ENCODE measurements around the gene MAGI2.

MAGI2 gene

DNA sequence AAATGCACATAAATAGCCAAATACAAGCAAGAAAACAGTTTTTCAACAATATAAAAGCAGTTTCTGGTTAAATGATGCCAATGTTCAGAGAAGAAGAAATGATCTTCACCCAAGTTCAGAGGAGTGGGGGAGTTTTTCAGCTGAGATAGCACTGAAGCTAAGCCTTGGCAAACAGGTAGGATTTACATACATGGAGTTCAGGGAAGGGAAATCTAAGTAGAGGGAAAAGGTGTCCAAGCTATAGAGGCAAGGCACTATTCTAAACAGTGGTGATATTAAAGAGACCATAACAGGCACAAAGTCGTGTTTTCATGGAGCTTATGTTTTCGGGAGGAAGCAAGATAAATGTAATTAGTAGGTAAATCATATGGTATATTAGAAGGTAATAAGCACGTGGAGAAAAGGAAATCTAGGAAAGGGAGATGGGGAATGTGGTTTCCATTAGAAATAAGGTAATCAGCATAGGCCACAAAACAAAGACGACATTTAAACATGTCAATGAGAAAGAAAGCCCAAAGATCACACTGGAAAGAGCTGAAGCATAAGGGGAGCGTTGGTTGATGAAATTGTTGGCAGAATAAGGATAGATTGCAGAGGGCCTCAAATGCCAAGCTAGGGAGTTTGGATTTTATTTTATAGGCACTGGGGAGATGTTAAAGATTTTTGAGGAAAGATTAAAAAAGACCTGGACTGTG lies 704.3 kb downstream of the MAGI2 start:
- Mint-ChIP-seq H3K27ac (no peak overlapping the region), H3K4me1 (ENCODE audit: low read depth) (no peaks in the 10 kb centered on the region), H3K4me3 (no peak overlapping the region), H3K9me3 (peaks cover 6% of the 10 kb centered on the region), H3K36me3 (ENCODE audit: low read depth) (no peaks in the 10 kb centered on the region), H3K27me3 (no peaks in the 10 kb centered on the region)
- DNase-seq, result no peak

GRCh38 chr7:78747592-78747991 lies 705.9 kb downstream of the MAGI2 start:
- no peak overlapping the region for H3K4me3 Mint-ChIP-seq
- H3K36me3 Mint-ChIP-seq (ENCODE audit: low read depth), result no peaks in the 10 kb centered on the region
- H3K27me3 Mint-ChIP-seq, result no peaks in the 10 kb centered on the region
- H3K9me3 Mint-ChIP-seq, result peaks cover 8% of the 10 kb centered on the region
- H3K27ac Mint-ChIP-seq, result no peak overlapping the region
- no peak for DNase-seq
- no peaks in the 10 kb centered on the region for H3K4me1 Mint-ChIP-seq (ENCODE audit: low read depth)

DNA sequence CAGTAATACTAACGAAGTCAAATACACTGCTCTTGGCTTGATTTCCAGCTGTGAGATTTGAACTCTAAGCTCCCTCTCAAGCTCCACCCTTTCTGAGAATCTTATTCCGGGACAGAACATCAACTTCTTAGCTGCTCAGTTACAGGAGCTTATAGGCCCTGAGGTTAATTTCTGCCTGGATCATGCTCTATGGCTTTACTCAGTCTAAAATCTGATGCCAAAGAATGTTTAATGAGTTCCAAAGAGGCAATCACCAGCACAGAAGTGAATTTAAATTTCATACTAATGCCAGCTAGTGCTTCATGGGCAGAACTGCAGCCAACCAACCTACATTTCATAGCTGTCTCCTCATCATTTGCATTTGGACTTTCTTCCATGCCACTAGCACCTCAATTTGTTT lies 707.2 kb downstream of the MAGI2 start:
- Mint-ChIP-seq H3K27me3 (no peaks in the 10 kb centered on the region), H3K9me3 (peaks cover 8% of the 10 kb centered on the region), H3K4me1 (ENCODE audit: low read depth) (no peaks in the 10 kb centered on the region), H3K27ac (no peak overlapping the region), H3K36me3 (ENCODE audit: low read depth) (no peaks in the 10 kb centered on the region), H3K4me3 (no peak overlapping the region)
- DNase-seq, result no peak

- H3K4me1 Mint-ChIP-seq (ENCODE audit: low read depth), result no peaks in the 10 kb centered on the region
- H3K4me3 Mint-ChIP-seq, result no peak overlapping the region
- no peak for DNase-seq
- H3K9me3 Mint-ChIP-seq, result peaks cover 8% of the 10 kb centered on the region
- no peaks in the 10 kb centered on the region for H3K36me3 Mint-ChIP-seq (ENCODE audit: low read depth)
- no peaks in the 10 kb centered on the region for H3K27me3 Mint-ChIP-seq
- no peak overlapping the region for H3K27ac Mint-ChIP-seq
These were observed 710.8 kb downstream of the MAGI2 start for GRCh38 chr7:78742694-78743093.

DNA sequence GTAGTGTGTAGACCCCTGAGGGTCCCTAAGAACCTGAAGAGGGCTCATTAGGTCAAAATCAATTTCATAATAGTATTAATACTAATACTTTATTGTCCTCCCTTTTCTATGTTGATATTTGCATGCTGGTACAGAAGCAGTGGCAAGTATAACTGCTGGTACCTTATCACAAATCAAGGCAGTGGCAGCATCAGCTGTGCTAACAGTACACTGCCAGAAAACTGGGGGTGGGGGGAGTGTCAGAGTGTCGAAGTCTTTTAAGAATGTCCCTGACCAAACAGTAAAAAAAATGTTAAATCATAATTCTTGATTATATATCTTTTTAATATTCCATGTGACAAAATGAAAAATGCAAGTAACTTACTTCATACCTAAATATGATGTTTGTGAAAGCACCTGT lies 716.9 kb downstream of the MAGI2 start:
- Mint-ChIP-seq H3K27ac (no peak overlapping the region), H3K4me1 (ENCODE audit: low read depth) (no peaks in the 10 kb centered on the region), H3K9me3 (peaks cover 3% of the 10 kb centered on the region), H3K4me3 (no peak overlapping the region), H3K27me3 (no peaks in the 10 kb centered on the region), H3K36me3 (ENCODE audit: low read depth) (no peaks in the 10 kb centered on the region)
- DNase-seq, result no peak

DNA sequence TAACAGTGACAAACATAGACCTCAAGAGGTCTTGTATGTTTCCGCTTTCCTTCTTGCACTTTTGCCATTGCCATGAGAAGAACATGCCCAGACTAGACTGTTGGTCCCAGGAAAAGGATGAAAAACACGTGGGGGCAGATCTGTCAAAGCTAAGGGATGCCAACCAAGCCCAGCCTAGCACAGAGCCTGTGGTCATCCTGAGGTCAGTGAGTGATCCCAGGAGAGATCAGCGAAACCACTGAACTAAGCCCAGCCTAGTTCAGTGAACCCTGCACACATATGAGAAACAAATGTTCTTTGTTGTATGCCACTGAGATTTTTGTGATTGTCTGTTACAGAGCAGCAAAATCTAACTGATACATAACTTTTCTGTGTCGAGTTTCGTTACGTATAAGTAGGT lies 718.8 kb downstream of the MAGI2 start:
- Mint-ChIP-seq H3K27me3 (no peaks in the 10 kb centered on the region), H3K36me3 (ENCODE audit: low read depth) (no peaks in the 10 kb centered on the region), H3K27ac (no peak overlapping the region)

DNA sequence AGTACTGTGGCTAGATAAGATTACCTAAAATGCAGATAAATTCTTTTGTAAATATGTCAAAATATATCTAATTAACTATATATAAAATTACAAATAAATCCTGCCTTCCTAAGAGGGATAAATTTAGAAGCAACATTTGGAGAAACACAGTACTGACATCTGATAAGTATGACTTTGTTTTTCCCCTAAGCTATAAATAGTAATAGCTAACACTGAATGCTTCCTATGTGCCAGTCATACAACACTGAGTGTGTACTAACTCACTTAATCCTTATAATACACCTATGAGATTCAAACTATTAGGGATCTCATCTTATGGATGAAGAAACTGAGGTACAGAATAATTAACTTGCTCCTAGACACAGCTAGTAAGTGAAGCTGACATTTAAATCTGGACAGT lies 733.4 kb downstream of the MAGI2 start:
- Mint-ChIP-seq H3K9me3 (no peaks in the 10 kb centered on the region), H3K27me3 (no peaks in the 10 kb centered on the region), H3K4me3 (no peak overlapping the region), H3K4me1 (ENCODE audit: low read depth) (no peaks in the 10 kb centered on the region), H3K36me3 (ENCODE audit: low read depth) (no peaks in the 10 kb centered on the region), H3K27ac (no peak overlapping the region)
- no peak for DNase-seq

More for the DNA sequence above, 718.8 kb downstream of the MAGI2 start:
- no peak for DNase-seq
- Mint-ChIP-seq H3K4me1 (ENCODE audit: low read depth) (no peaks in the 10 kb centered on the region), H3K4me3 (no peak overlapping the region), H3K9me3 (peaks cover 2% of the 10 kb centered on the region)

- Mint-ChIP-seq H3K9me3 (no peaks in the 10 kb centered on the region), H3K27ac (no peak overlapping the region), H3K27me3 (no peaks in the 10 kb centered on the region), H3K36me3 (ENCODE audit: low read depth) (no peaks in the 10 kb centered on the region), H3K4me3 (no peak overlapping the region), H3K4me1 (ENCODE audit: low read depth) (no peaks in the 10 kb centered on the region)
- no peak for DNase-seq
These were observed 735.3 kb downstream of the MAGI2 start for GRCh38 chr7:78718212-78718611.

DNA sequence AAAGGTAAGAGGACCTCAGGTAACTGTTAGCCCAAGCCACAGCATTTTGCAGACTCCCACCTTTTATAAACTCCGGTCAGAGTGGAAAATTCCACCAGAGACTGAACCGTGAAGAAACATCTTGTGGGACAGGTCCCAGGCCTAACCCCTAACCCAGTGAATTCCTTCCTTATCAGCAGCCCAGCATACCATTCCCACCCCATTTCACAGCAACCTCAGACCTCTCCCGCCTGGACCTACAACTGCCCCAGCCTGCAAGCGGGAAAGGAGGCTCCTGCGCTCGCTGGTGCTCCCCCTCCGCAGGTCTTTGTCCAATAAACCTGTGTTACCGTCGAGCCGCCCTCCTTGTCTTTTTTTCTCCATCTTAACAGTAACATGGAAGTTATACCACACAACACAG lies 736.6 kb downstream of the MAGI2 start:
- H3K27me3 Mint-ChIP-seq, result no peaks in the 10 kb centered on the region
- no peaks in the 10 kb centered on the region for H3K4me1 Mint-ChIP-seq (ENCODE audit: low read depth)
- no peaks in the 10 kb centered on the region for H3K9me3 Mint-ChIP-seq
- no peak for DNase-seq
- H3K36me3 Mint-ChIP-seq (ENCODE audit: low read depth), result no peaks in the 10 kb centered on the region
- H3K27ac Mint-ChIP-seq, result no peak overlapping the region
- H3K4me3 Mint-ChIP-seq, result no peak overlapping the region

DNA sequence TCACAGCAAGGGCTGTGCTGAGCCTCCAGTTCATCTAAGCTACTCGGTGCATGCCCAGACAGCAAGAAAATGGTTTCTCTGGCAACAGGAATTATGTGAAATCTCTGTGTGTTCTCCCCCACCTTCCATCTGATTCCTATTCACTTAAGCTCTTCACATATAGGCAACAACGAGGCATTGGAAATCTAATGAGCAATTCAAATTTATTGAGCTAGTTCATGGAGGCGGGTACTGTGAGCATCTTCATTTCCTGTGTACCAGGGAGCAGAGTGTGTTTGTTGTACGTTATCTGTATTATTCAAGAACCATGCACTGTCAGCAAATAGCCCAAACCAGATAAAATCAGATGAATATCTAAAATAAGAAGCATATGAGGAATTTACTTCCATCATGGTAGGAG lies 739.1 kb downstream of the MAGI2 start:
- Mint-ChIP-seq H3K27me3 (no peaks in the 10 kb centered on the region), H3K4me1 (ENCODE audit: low read depth) (no peaks in the 10 kb centered on the region), H3K27ac (no peak overlapping the region), H3K9me3 (no peaks in the 10 kb centered on the region), H3K4me3 (no peak overlapping the region), H3K36me3 (ENCODE audit: low read depth) (no peaks in the 10 kb centered on the region)
- no peak for DNase-seq

- H3K9me3 Mint-ChIP-seq, result no peaks in the 10 kb centered on the region
- no peak overlapping the region for H3K27ac Mint-ChIP-seq
- H3K4me3 Mint-ChIP-seq, result no peak overlapping the region
- H3K4me1 Mint-ChIP-seq (ENCODE audit: low read depth), result no peaks in the 10 kb centered on the region
- H3K36me3 Mint-ChIP-seq (ENCODE audit: low read depth), result no peaks in the 10 kb centered on the region
- no peaks in the 10 kb centered on the region for H3K27me3 Mint-ChIP-seq
- DNase-seq, result no peak
These were observed 741.4 kb downstream of the MAGI2 start for GRCh38 chr7:78712111-78712510.

GRCh38 chr7:78709658-78710057 lies 743.8 kb downstream of the MAGI2 start:
- Mint-ChIP-seq H3K36me3 (ENCODE audit: low read depth) (no peaks in the 10 kb centered on the region), H3K4me1 (ENCODE audit: low read depth) (no peaks in the 10 kb centered on the region), H3K27me3 (no peaks in the 10 kb centered on the region), H3K4me3 (no peak overlapping the region), H3K9me3 (no peaks in the 10 kb centered on the region), H3K27ac (no peak overlapping the region)
- DNase-seq, result no peak

GRCh38 chr7:78704504-78704903 lies 749.0 kb downstream of the MAGI2 start:
- no peak overlapping the region for H3K4me3 Mint-ChIP-seq
- no peaks in the 10 kb centered on the region for H3K36me3 Mint-ChIP-seq (ENCODE audit: low read depth)
- peaks cover 10% of the 10 kb centered on the region for H3K9me3 Mint-ChIP-seq

GRCh38 chr7:78703391-78703790 lies 750.1 kb downstream of the MAGI2 start:
- Mint-ChIP-seq H3K9me3 (peaks cover 13% of the 10 kb centered on the region), H3K27me3 (no peaks in the 10 kb centered on the region), H3K36me3 (ENCODE audit: low read depth) (no peaks in the 10 kb centered on the region), H3K4me3 (no peak overlapping the region), H3K27ac (no peak overlapping the region), H3K4me1 (ENCODE audit: low read depth) (no peaks in the 10 kb centered on the region)
- DNase-seq, result no peak

More at GRCh38 chr7:78704504-78704903, 749.0 kb downstream of the MAGI2 start:
- H3K27ac Mint-ChIP-seq, result no peak overlapping the region
- no peak for DNase-seq
- no peaks in the 10 kb centered on the region for H3K27me3 Mint-ChIP-seq
- no peaks in the 10 kb centered on the region for H3K4me1 Mint-ChIP-seq (ENCODE audit: low read depth)

DNA sequence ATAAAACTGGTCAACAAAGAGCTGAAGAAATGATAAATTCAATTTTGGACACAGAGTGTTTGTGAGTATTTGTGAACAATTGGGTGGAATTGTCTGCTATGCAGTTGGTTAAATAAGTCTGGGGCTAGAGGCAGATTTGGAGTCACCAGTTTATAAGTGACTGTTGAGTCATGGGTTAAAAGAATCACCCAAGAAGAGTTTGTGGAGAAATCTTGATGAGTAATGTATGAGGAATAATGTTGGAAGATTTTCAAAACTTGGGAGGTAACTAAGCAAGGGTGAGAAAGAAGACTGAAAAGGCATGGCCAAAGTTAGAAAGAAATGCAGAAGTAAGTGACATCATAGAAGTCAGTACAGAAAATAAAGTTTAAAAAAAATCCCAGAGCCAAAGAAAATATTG lies 750.7 kb downstream of the MAGI2 start:
- Mint-ChIP-seq H3K36me3 (ENCODE audit: low read depth) (no peaks in the 10 kb centered on the region), H3K4me1 (ENCODE audit: low read depth) (no peaks in the 10 kb centered on the region), H3K4me3 (no peak overlapping the region), H3K27ac (no peak overlapping the region), H3K27me3 (no peaks in the 10 kb centered on the region), H3K9me3 (peaks cover 13% of the 10 kb centered on the region)
- DNase-seq, result no peak

- no peak for DNase-seq
- no peak overlapping the region for H3K4me3 Mint-ChIP-seq
- no peaks in the 10 kb centered on the region for H3K27me3 Mint-ChIP-seq
- peaks cover 7% of the 10 kb centered on the region for H3K9me3 Mint-ChIP-seq
- H3K36me3 Mint-ChIP-seq (ENCODE audit: low read depth), result no peaks in the 10 kb centered on the region
- no peak overlapping the region for H3K27ac Mint-ChIP-seq
- no peaks in the 10 kb centered on the region for H3K4me1 Mint-ChIP-seq (ENCODE audit: low read depth)
These were observed 757.6 kb downstream of the MAGI2 start for GRCh38 chr7:78695826-78696225.
